ENCODE measurements around the gene APBB2. TPM values are rescaled to one million over a fixed set of nuclear protein-coding genes. Genes with fewer than 3 reads are reported as not detected.

Gene APBB2
- total RNA-seq, 1 experiment from 2014 or later, result 49.0 TPM

- no peak for TF ChIP-seq CTCF (IDR thresholded peaks at IDR 0.05)
Measured at GRCh38 chr4:41077628-41078027, 136.7 kb downstream of the APBB2 start (continued).

GRCh38 chr4:41076481-41076880, 137.9 kb downstream of the APBB2 start:
- ChIA-PET CTCF (no interaction called here), POLR2A (no interaction called here)
- DNase-seq (ENCODE audit: low spot score) (no peak), ATAC-seq (no peak)
- no peaks in the 10 kb centered on the region for H3K9me3 Mint-ChIP-seq
- no peak overlapping the region for H3K4me3 Mint-ChIP-seq
- TF ChIP-seq ZNF138 (CRISPR knock-in tag; conservative IDR thresholded peaks at IDR 0.05) (no peak), TP53 (CRISPR knock-in tag; IDR thresholded peaks at IDR 0.05) (no peak), IRF1 (CRISPR knock-in tag; IDR thresholded peaks at IDR 0.05) (no peak), MLX (CRISPR knock-in tag; IDR thresholded peaks at IDR 0.05) (no peak), OVOL2 (CRISPR knock-in tag; IDR thresholded peaks at IDR 0.05; ENCODE audit: borderline replicate concordance) (no peak), JUN (CRISPR knock-in tag; IDR thresholded peaks at IDR 0.05) (no peak), ATF6 (CRISPR knock-in tag; IDR thresholded peaks at IDR 0.05) (no peak), ZNF512 (CRISPR knock-in tag; IDR thresholded peaks at IDR 0.05; ENCODE audit: borderline replicate concordance) (no peak), SMAD4 (CRISPR knock-in tag; IDR thresholded peaks at IDR 0.05) (no peak), SMAD3 (CRISPR knock-in tag; IDR thresholded peaks at IDR 0.05; ENCODE audit: borderline replicate concordance) (no peak), RORB (CRISPR knock-in tag; IDR thresholded peaks at IDR 0.05) (no peak), SOX15 (CRISPR knock-in tag; IDR thresholded peaks at IDR 0.05) (no peak), IRF2 (CRISPR knock-in tag; IDR thresholded peaks at IDR 0.05; ENCODE audit: borderline replicate concordance, low read depth) (no peak), ZMAT4 (CRISPR knock-in tag; IDR thresholded peaks at IDR 0.05) (no peak), ZNF232 (CRISPR knock-in tag; IDR thresholded peaks at IDR 0.05) (no peak), JAZF1 (CRISPR knock-in tag; IDR thresholded peaks at IDR 0.05) (no peak), PREB (CRISPR knock-in tag; IDR thresholded peaks at IDR 0.05; ENCODE audit: borderline replicate concordance) (no peak), ELF4 (CRISPR knock-in tag; IDR thresholded peaks at IDR 0.05; ENCODE audit: low read depth) (no peak), CDX4 (CRISPR knock-in tag; IDR thresholded peaks at IDR 0.05; ENCODE audit: borderline replicate concordance) (no peak), GABPB1 (CRISPR knock-in tag; IDR thresholded peaks at IDR 0.05) (no peak)
- no peak overlapping the region for H3K27ac Mint-ChIP-seq
- no peaks in the 10 kb centered on the region for H3K27me3 Mint-ChIP-seq (ENCODE audit: low read depth)
- H3K36me3 Mint-ChIP-seq, result no peaks in the 10 kb centered on the region
- H3K4me1 Mint-ChIP-seq, result peaks cover 27% of the 10 kb centered on the region
